NCI-H1930 (cell line): ENCODE data around the gene CRYBB2.
"Not testable (repeated sequence)": the region's sequence is repeated elsewhere in the genome, so short reads cannot be mapped to it uniquely, and the experiment has no call there.

Experiments
- DNase-seq, 2 experiments: peaks; one replicate each; lab custom pipeline; 2025; lab: John Stamatoyannopoulos, UW

The CRYBB2 gene, protein sequence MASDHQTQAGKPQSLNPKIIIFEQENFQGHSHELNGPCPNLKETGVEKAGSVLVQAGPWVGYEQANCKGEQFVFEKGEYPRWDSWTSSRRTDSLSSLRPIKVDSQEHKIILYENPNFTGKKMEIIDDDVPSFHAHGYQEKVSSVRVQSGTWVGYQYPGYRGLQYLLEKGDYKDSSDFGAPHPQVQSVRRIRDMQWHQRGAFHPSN

DNA sequence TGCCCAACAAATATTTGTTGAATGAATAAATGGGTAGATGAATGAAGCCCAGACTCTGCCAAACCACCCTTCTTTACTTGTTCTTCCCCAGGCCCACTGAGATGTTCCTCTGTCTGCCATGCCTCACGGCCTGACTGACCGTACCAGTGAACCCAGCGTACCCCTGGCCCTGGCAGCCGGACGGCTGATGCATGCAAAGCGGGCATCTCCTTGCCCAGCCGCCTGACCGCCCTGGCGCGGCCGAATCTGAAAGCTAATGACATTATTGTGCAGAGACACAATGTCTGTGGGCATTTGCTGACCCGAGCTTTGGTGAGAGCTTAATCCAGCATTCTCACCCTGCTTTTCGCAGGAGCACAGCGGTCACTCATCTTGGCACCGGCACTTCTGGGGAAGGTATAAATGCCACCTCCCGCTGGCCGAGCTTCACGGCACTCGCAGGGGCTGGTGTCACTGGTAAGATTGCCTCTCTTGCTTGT, at the start of gene CRYBB2:
CRYBB2 (plus strand) TSS at position 429 of the 479 bp plus-strand sequence. CDS start 1,791 bp downstream, outside the sequence.
- no peak for DNase-seq

DNA sequence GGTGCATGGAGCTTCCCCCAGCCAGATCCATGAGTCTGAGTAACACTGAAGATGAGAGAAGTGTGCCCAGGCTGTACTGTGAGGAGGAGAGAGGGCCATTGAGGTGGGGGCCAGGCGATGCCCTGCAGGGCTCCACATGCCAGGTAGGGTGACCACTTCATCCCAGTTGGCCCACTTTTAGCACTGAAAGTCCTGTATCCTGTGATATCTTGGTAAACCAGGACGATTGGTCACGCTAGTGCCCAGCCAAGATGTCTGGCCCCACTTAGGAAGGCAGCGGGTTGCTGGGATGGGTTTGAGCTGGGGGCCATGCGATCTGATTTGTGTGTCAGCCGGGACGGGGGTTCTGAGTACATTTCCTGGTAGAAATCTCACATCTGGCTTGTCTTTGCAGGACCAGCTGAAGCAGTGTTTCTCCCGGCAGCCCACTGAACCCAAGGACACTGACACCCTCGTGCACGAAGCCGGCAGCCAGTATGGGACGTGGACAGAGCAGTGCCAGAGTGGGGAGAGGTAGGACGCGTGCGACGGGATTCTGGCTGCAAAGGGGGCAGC, 48.9 kb upstream of the CRYBB2 start:
- no peak for DNase-seq

DNA sequence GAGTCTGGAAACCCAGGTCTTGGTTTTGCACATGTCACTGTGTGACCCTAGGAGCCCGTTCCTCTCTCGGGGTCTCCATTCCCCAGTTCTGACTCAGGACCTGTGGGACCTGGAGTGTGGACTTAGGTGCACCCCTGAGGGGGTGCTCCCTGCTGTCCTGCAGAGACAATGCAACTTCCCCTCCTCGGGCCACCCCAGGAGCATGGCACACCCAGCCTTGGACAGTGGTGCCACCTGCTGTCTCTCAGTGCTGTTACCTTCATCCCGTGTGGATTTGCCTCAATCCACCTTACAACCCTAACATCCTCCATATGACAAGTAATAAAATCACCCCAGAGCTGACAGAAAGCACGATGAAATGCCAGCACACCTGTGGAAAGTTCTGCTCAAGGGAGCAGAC, 47.3 kb upstream of the CRYBB2 start:
- no peak for DNase-seq

DNA sequence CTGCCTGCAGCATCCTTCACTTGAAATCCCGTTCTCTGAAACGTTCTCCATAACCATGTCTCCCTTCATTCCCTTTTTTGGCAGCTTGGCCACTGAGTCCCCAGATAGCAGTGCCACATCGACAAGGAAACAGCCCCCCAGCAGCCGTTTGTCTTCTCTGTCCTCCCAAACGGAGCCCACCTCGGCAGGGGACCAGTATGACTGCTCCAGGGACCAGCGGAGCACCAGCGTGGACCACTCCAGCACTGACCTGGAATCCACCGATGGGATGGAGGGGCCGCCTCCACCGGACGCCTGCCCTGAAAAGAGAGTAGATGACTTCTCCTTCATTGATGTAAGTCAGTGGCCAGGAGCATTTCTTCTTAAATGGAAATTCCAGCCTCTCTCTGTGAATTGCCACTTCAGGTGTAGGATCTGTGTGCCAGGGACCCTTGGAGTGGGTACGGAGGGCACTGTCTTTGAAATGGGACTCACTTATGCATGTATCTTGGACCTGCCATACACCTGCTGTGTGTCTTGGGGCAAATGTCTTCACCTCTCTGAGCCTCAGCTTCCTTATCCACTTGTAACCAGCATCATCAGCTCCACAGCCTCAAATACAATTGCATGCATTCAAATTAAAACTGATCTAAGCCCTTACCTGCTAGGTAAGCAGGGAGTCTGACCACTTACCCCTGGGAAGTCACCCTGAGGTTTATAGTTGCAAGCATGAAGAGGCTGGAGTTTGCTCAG, 45.1 kb upstream of the CRYBB2 start:
- DNase-seq = no peak

DNA sequence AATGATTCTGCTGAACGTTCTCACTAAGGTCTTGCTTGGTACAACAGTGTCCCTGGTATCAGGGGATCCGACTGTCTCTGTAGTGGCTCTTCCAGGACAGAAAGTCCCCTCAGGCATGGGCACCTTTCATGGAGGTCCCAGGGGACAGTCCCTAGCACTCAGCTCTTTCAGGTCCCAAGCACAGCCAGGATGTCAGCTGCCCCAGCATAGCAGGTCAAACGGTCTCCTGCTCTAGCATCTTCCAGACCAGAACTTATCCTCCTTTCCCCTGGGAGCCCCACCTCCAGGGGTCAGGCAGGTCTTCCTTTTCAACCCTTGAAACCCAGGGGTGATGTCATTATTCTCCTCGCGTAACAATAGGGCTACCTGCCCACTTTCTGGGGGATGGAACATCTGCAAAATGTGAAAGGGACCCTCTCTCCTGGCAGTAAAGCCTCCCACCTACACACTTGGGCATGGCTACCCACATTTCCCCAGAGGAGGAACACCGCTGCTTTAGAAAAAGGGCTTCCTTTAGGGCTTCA, 44.5 kb upstream of the CRYBB2 start:
- no peak for DNase-seq

DNA sequence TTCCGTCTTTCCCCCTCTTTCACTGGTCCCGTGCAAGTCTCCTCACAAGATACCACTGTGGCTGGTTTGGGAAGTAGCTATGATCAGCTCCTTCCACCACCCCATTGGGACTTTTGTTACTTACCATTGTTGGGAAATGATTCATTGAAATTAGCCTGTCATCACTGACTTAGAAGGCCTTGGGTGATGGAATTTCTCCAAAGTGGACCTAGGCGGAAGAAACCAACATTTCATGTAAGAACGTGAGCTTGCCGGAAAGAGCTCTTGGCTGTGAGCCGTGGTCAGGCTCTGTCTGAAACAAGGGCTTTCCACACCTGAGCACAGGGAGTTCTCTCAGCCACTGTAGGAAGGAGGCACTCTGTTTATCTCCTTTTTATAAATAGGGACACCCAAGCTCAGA, 43.3 kb upstream of the CRYBB2 start:
- DNase-seq = no peak

DNA sequence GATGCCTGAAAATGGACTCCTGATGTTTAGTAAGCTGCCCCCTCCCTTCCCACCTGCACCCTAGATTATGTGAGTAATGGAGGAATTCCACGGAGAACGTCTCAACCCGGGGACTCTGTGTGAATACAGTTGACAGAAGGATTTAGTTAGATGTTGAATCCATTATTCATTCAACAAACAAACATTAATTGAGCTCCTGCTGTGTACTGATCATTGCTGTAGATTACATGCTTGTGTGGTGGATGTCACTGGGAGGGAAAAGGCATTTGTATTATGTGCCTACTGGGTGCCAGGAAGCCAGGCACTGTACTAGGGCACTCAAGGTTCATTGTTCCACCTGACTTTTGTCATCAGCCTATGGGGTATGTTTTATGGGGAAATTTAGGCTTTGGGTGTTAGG, 42.6 kb upstream of the CRYBB2 start:
- DNase-seq = no peak

DNA sequence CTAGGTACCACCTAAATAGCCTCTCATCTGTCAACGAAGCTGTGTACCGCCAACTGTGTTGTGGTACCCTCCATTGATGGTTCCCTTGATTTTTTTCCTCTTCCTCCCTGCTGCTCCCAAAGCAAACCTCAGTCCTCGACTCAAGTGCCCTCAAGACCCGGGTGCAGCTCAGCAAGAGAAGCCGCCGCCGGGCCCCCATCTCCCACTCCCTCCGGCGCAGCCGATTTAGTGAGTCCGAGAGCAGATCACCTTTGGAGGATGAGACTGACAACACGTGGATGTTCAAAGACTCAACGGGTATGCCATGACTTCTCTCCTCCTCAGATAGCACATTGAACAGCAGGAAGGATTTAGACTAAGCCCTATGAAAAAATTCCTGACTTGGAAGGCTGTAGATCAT, 42.2 kb upstream of the CRYBB2 start:
- DNase-seq = no peak

DNA sequence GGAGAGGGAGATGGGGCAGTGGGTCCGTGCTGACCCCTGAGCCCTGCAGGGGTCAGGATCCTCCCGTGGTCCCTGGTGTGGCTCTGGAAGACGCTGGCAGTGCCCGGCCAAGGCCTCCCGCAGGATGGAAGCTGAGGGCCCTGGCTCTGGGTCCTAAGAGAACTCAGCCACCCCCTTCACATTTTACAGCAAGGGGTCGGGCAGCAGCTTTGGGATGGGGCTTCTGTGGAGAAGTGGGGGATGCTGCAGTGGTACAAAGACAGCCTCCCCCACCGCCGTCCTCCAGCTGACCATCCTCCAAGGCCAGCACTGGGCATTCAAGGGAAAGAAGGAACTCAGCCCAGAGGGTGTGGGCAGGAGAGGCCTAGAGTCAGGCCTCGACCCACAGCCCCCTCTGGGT, 41.5 kb upstream of the CRYBB2 start:
- no peak for DNase-seq

DNA sequence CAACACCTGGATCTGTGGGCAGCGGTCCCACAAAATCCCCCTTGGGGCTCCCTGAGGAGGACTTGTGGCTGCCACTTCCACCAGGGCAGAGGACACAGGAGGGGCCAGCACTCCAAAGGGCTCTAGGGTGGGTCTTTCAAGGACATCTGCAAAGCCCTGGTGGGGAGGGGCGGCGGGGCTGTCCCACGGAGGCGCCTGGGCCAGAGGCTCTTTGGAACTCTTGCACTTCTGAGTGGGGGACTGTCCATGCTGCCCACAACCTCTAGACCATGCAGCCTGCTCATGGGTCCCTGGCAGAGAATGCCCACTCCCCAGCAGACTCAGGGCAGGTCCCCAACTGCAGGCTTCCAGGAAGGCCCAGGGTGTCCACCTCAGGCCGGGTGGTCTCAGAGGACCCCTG, 41.1 kb upstream of the CRYBB2 start:
- DNase-seq = not testable (repeated sequence)

DNA sequence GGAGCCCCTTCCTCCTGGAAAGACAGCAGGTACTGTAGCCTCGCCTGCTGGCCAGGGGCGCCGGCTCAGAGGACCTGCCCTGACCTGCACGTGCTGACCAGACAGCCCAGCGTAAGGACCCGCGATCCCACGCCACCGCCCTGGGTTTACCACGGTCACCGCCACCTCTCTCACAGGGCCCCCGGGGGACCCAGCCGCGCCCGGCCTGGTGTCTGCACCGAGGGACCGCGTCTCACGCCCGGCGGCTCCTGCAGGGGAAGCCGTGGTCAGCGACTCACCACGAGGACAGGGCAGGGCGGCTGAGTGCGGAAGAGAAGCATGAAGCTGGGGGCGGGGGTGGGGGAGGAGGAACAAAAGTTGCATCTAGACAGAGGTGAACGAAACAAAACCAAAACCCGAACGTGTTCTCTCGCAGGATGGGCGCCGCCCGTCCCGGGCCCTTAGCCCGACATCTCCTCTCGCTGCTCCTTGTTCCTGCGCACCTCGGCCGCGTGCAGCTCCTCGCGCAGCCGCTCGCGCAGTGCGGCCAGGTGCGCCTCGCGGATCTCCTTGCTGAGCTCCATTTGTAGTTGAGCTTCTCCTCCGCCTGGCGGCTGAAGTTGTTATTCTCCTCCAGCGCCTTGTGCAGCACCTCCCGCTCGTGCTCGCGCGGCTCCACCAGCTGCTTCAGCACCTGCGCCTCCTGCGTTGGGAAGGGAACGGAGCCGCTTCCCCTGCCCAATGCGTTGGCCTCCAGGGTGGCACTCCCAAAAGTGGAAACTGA, 40.4 kb upstream of the CRYBB2 start:
- DNase-seq = not testable (repeated sequence)

DNA sequence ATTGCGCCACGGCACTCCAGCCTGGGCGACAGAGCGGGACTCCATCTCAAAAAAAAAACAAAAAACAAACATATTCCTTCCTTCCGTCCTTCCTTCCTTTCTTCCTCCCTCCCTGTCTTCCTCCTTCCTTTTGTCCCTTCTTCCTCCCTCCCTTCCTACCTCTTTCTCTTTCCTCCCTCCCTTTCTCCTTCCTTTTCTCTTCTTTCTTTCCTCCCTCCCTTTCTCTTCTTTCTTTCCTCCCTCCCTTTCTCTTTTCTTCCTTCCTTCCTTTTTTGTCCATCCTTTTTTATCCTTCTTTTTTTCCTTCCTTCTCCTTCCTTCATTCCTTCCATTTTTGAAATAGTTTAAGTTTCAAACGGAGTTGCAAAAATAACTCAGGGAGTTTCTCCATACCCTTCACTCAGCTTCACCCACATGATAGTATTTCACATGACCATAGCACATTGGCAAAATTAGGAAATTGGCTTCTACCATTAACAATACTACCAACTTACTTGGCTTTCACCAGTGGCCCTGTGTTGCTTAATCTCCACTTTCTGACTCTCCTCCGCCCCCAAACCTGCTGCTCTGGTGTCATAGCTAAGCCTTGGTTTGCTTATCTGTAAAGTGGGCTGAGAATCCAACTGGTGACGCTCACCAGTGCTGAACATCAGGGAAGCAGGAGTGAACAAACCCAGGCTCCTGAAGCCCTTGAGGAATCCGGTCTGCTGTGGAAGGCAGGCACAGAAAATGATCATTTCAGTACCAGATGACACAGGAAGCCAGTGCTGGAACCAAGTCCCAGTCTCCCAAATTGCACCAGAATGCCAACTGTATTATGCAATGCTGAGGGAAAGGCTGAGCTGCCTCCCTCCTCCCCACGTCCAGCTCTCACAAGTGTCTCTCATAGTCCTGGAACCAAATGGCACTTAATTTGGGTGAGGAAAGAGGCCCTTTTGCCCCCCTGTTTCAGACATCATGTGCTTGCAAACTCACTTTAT, 37.0 kb upstream of the CRYBB2 start:
- no peak for DNase-seq

DNA sequence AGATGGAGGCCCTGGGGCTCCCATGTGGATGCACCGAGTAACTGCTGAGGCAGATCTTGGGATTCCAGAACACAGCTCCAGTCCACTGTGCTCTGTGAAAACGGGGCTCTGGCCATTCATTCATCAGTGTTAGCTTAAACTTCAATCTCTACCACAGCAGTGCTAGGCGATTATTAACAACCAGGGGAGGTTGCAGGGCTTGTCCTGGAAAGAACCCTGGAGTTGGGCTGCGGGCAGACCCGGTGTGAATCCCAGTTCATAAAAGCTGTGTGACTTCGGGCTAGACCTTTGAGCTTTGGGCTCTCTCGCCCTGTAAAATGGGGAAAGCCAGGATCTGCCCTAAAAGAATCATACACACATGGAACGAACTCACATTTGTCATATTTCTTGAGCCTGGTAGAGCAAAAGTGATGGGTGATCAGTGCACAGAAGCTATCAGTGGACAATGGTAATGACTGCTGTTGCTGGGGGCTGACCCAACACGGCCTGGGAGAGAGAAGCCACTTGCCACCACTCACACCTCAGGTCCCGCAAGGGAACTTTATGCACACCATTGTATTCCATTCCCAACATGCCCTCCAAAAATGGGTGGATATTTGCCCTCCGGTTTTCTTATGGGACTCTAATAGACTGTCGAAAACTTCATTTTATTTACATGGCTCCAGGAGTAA, 35.4 kb upstream of the CRYBB2 start:
- no peak for DNase-seq

DNA sequence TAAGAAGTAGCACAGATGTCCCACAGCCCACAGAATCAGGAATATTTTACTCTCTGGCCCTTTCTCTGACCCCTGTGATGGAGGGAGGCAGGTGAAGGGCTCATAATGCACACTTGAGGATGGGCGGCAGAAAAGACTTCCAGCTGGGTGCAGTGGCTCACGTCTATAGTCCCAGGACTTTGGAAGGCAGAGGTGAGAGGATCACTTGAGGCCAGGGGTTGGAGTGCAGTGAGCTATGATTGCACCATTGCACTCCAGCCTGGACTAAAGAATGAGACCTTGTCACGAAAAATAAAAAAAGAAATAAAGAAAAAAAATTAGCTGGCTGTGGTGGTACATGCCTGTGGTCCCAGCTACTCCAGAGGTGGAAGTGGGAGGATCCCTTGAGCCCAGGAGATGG, 33.3 kb upstream of the CRYBB2 start:
- no peak for DNase-seq

DNA sequence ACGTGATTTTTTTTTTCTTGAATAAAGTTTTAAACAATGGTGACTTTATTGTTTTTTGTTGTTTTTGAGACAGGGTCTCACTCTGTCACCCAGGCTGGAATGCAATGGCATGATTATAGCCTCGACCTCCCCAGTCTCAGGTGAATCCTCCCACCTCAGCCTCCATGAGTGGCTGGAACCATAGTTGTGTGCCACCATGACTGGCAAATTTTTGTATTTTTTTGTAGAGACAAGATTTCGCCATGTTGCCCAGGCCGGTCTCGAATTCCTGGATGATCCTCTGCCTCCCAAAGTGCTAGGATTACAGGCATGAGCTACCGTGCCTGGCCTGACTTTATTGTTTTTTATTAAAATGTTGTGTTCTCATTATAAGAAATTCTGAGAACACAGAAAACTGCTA, 32.0 kb upstream of the CRYBB2 start:
- no peak for DNase-seq

DNA sequence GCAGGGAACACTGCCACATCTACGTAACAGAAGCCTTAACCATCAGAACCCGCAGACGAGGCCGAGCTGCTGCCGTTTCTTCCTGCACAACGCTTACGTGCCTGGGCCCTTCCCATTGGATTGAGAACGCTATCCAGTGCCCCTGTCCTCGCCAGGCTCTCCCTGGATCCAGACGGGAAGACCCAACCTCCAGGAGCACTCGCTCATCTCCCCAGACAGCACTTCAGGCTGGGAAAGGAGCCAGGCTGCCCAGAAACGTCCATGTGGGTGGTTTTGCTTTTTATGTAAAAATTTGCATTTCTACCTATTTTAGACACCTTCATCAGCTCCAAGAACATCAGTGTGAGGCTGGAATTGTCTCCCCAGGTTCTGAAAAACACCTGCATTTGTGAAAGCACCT, 27.0 kb upstream of the CRYBB2 start:
- no peak for DNase-seq

DNA sequence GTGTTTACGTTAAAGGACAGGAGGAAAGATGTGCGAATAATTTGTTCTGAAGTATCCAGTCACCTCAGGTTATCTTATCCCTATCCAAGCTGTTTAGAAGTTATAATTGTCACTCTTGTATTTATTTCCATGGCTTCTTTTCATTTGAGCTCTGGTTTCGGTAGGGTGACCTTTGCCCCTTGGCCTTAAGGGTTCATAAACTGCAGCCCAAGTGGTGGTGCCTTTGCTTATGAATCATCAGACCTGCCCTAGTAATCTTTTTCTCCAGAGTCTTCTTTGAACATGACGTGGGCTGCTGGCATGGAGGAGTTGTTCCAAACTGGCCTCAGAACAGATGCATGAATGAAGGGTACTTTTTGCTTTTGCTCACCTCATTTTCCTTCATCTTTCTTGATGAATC, 26.3 kb upstream of the CRYBB2 start:
- DNase-seq = no peak

DNA sequence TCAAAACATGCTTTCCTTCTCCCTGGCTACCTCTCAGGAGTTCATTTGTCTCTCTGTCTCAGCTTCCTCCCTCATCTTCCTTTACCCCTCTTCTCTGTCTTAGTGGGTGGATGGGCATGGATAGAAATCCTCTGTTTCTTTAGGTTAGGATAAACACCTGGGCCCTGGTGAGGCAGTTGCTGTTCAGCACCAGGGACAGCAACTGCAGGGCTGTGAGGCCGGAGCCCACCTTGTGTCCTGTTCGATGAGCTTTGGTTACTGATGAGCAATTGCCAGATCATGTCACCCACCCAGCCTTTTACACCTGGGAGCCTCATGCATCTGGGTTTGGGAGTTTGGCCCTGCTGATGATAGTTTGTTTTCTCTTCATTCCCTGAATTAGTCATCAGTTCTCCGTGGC, 25.9 kb upstream of the CRYBB2 start:
- no peak for DNase-seq

DNA sequence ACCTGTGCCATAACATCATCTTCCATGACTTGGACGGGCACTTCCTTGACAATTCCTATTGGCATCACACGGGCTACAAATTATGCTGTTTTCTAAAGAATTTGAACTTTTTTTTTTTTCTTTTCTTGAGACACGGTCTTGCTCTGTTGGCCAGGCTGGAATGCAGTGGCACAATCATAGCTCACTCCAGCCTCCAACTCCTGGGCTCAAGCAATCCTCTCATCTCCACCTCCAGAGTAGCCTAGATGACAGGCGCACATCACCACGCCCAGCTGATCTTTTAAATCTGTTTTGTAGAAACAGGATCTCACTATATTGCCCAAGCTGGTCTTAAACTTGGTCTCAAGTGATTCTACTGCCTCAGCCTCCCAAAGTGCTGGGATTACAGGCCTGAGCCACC, 23.1 kb upstream of the CRYBB2 start:
- no peak for DNase-seq

DNA sequence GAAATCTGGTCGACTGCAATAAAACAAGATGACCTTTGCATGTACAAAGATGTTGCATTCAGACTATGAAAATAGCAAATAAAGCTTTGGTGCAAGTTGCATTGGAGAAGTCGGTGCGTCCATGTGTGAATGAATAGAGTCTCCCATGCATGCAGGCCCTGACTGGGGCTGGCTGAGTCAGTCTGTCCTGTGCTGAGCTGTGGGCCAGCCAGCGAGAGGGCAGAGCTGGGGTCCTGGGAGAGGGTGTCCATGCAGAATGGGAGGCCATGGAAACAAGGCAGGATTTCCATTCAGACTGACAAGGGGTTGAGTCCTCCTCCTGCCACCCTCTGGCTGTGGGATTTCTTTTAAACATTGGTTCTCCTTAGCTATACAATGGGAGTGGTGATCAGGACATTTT, 22.1 kb upstream of the CRYBB2 start:
- no peak for DNase-seq
